NCI-H1048 (cell line): ENCODE results near the gene AHRR.
"Not testable (repeated sequence)": the region's sequence is repeated elsewhere in the genome, so short reads cannot be mapped to it uniquely, and the experiment has no call there.

ENCODE experiments used
- DNase-seq: peaks from one replicate; lab custom pipeline; 2025; lab: John Stamatoyannopoulos, UW

Gene AHRR

GRCh38 chr5:378301-378891, 56.9 kb downstream of the AHRR start:
- no peak for DNase-seq

GRCh38 chr5:378976-379742, 57.6 kb downstream of the AHRR start:
- DNase-seq: no peak

GRCh38 chr5:380701-381309, 59.3 kb downstream of the AHRR start:
- no peak for DNase-seq

- no peak for DNase-seq
These were observed 61.6 kb downstream of the AHRR start for GRCh38 chr5:383066-383465.

- DNase-seq: no peak
These were observed 62.1 kb downstream of the AHRR start for GRCh38 chr5:383621-384020.

GRCh38 chr5:384576-384975, 63.1 kb downstream of the AHRR start:
- not testable (repeated sequence) for DNase-seq

GRCh38 chr5:385321-385720, 63.8 kb downstream of the AHRR start:
- DNase-seq: no peak

GRCh38 chr5:386432-387341, 65.2 kb downstream of the AHRR start:
- no peak for DNase-seq

GRCh38 chr5:387491-388265, 66.2 kb downstream of the AHRR start:
- DNase-seq: no peak

- no peak for DNase-seq
These were observed 67.0 kb downstream of the AHRR start for GRCh38 chr5:388266-389196.

GRCh38 chr5:389197-389821, 67.8 kb downstream of the AHRR start:
- no peak for DNase-seq

- DNase-seq: no peak
These were observed 68.5 kb downstream of the AHRR start for GRCh38 chr5:389891-390622.

GRCh38 chr5:390623-391491, 69.3 kb downstream of the AHRR start:
- no peak for DNase-seq

- DNase-seq: no peak
These were observed 71.0 kb downstream of the AHRR start for GRCh38 chr5:392431-392988.

- no peak for DNase-seq
These were observed 72.3 kb downstream of the AHRR start for GRCh38 chr5:393846-394275.

GRCh38 chr5:394671-395155, 73.2 kb downstream of the AHRR start:
- no peak for DNase-seq

- no peak for DNase-seq
These were observed 73.8 kb downstream of the AHRR start for GRCh38 chr5:395156-395920.
